GM18907 (cell line): ENCODE results near the gene FAM184A.
A peak's percentile ranks its signal among the peaks of the same experiment; 100 is the strongest.
"Not testable (repeated sequence)": the region's sequence is repeated elsewhere in the genome, so short reads cannot be mapped to it uniquely, and the experiment has no call there.

Experiments
- ATAC-seq: cut with Tn5 transposase; IDR thresholded peaks from one replicate; pipeline ENCODE4 v1.9.1; 2021; ENCODE audit warnings: mild to moderate bottlenecking, moderate library complexity; ENCODE audit not compliant: unreplicated experiment

The FAM184A gene

DNA sequence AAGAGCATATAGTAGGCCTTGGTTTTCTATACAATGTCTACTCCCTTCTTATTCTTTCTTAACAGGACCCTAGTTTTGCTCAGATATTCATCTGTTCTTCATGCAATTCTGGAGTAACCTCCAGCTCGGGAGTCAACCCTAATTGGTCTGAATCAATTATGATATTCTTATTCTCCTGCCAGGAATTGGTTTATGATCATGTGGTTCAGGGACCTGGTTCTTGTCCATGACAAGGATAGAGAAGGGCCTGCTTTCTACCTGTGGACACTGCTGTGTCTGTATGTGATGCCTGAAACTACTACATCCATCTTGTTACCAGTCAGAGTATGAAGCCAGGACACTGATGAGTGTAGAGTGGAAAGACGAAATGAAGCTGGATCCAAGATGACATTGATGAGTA is 24.4 kb upstream of the FAM184A start:
- ATAC-seq, result no peak

DNA sequence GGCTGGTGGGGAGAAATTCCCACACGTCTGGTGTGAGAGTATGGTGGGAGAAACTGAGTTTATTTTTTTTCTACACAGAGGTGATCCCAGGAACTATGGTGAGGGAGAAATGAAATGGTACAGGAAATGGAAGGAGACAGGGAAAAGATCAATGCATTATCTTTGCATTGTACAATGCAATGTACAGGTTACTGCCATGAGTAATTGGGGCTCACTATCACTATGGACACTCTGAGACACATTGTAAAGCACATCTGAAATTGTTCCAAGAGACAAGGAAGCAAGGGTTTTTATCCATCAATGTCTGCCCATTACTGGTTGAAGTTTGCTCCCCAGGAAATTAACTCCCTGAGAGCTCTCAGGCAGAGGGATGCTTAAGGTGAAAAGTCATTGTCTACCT is 21.7 kb upstream of the FAM184A start:
- ATAC-seq, result no peak

DNA sequence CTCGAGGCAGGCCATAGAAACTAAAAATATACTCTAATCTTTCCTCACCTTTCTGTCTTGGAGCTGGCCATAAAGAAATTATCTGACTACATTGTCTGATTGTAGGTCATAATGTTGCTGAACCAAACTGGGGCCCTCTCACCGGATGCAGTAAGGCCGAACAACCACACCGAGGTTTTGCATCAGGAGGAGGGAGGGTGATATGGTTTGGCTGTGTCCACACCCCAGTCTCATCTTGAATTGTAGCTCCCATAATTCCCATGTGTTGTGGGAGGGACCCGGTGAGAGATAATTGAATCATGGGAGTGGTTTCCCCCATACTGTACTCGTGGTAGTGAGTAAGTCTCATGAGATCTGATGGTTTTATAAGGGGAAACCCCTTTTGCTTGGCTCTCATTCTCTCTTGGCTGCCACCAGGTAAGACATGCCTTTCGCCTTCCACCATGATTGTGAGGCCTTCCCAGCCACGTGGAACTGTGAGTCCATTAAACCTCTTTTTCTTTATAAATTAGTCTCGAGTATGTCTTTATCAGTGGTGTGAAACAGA is 19.4 kb upstream of the FAM184A start:
- not testable (repeated sequence) for ATAC-seq

DNA sequence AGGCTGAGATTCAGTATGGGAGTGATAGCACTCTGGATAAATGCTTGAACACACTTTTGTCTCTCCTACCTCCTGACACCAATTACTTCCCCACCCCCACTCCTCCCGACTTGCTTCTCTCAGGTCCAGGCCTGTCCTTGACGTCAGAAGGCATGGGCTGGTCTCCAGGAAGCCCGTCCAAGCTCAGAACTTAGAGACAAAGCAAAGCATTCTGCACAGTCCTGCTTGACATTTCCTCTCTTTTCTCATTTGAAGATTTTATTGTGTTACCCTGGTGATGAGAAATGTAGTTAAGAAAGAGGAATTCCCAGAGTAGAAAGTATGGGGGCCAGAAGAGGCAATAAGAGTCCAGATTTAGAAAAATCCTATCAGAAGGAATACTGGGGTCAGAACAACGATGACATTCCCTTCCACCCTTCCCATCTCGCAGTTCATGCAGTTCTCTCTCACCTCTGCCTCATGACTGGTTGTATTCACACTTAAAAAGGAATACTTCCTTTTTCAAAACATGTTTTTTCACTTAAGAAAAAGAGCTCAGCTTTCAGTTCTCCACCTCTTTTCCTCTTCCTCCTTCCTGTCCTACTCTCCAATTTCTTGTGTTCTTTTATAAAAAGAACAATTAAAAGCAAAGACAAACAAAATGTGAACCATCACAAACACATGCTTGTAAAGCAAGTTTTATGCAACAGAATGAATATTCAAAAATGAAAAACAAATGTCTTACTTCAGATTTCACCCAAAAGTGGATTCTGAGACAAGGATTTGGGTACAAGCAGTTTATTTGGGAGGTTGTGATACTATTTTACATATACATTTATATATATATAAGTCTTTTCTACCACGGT is 18.5 kb upstream of the FAM184A start:
- no peak for ATAC-seq

DNA sequence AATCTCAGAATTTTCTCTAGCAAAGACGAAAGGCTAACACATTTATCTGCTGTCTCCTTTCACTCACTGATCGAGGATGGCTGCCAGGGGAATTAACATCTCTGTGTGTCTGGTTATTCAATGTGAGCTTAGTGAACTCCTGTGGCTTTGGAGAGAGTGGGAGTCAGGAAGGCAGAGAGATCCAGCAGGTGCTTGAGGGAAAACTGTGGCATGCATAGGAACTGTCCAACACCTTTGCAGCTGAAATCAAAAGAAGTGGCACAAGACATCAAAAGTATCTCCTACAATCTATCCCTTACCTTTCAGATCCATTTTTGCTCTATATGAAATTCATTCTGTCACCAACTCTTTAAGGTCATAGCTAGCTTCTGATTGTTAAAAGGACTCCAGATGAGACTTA is 11.8 kb upstream of the FAM184A start:
- ATAC-seq, result no peak

DNA sequence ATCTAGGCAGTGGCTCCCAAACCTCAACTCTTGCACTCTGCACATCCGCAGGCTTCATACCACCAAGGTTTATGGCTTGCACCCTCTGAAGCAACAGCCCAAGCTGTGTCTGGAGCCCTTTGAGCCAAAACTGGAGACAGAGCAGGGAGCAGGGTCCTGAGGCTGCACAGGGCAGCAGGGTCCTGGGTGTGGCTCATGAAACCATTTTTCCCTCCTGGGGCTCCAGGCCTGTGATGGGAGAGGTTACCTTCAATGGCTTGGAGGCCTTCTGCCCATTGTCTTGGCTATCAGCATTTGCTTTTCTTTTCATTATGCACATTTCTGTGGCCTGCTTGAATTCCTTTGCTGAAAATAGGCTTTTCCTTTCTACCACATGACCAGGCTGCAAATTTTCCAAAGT is 6.3 kb upstream of the FAM184A start:
- ATAC-seq, result no peak

DNA sequence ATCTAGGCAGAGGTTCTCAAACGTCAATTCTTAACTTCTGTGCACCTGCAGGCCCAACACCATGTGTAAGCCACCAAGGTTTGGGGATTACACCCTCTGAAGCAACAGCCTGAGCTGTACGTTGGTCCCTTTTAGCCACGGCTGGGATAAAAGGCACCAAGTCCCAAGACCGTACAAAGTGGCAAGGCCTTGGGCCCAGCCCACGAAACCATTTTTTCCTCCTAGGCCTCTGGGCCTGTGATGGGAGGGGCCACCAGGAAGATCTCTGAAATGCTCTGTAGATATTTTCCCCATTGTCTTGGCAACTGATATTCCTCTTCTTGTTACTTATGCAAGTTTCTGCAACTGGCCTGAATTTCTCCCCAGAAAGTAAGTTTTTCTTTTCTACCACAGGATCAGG is 4.5 kb upstream of the FAM184A start:
- no peak for ATAC-seq

DNA sequence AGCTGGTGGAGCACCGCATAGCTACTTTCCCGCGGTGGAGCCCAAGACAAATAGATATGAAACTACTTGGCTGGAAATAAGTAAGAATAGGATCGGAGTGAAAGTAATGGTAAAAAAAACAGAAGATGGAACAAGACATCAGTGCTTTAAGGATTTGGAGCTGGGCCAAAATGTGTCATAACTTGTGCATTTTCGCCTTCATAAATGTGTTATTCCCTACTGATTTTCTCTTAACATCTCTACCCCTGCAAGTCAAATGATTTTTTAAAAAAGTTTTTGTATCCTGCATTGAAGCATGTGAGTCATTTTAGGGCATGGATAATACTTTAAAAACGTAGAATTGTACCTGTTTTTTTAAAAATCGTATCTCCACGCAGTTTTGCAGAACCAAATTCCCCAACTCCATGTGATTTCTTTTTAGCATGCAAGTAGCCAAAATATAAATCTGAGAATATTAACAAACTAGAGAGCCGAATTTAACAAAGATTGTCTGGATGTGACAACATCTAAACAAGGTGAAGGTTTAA is 882 bp upstream of the FAM184A start:
- no peak for ATAC-seq

DNA sequence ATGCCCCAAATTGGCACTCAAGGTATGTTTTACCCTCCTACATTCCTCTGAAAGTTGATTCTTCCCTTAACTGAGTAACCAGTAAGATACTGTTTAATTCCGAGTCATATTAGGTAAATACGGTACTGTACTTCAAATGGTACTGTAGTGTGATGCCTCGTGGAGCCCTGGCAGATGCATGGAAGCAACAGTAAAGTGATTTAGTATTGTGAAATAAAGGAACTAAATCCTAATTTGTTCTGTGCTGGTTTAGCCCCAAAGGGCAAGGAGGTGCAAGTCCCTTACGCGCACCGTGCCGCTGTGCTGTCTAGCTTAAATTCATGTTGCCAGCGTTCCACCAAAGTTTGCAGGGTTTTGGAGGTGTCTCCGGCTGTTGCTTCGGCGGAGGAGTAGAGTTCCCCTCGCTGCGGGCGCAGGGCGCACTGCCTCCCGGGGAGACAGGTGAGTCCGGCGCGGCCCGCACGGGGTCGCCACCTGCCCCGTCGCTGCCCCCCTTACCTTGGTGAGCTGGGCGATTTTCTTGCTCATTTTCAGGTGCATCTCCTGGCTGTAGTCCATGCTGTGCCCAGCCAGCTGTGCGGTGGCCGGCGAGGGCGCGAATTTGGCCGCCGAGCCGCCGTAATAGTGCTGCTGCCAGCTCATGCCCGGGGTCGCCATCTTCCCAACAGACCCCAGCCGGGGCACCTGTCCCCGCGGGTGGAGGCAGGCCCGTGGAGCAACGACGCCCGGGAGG is 655 bp downstream of the FAM184A start:
- peak; percentile 53 for ATAC-seq

DNA sequence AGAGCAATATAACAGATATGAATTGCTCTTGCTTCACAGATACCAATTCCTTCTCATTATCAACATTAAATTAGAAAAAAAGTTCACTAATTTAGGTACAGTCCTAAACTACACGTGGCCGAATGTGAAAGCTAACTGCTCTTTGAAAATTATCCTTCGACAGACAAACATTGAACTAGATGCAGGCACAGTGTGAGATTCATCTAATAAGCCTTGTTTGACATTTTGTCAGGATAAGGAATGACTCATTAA is 1.1 kb downstream of the FAM184A start:
- ATAC-seq, result no peak

DNA sequence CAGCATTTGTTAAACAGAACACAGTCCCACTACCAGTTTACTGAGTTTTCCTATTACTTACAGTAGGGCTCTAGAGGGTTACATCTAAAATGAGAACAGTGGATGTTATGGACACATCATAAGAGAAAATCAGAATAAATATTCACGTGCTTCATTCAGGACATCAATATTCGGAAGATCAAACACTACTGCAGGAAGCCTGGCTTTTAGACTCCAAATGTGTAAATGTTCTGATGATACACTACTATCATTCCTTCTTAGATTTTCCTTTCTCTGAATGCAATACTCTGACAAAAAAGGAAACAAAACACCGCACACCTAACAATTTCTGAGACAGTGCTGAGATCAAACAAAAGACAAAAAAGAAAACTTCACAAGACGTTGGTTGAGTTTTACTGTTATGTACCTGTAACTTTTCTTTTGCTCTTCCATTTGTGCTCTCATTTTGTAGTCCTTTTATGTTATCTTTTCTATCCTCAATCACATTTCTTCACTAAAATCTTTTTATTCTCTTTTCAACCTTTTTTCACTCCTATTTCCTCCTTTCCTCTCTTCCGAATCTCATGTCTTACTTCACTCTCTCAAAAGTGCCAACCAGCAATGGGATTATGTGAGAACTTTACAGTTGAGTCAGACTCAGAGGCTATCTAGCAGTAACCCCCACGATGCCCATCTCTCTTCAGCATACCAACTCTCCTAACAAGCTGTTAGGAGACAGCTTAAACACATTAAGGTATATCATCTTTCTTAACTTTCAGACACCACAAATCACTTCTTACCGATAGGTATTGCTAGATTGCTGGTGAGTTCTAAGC is 1.7 kb downstream of the FAM184A start:
- no peak for ATAC-seq

DNA sequence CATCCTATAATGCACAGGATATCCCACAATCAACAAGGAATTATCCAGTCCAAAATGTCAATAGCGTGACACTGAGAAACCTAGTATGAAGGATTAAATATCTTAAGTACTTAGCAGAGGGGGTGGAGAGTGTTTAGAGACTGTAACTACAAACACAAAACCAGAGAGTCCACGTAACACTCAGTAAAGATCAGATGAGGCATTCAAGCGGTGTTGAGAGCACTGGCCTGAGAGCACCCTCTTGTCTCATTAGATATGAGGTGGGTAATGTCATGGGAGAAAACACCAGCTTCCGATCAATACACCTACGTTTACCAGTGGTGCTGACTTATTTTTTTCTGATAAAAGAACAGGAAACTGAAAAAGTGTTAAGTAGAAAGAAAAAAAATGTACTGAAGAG is 2.3 kb downstream of the FAM184A start:
- ATAC-seq, result no peak

DNA sequence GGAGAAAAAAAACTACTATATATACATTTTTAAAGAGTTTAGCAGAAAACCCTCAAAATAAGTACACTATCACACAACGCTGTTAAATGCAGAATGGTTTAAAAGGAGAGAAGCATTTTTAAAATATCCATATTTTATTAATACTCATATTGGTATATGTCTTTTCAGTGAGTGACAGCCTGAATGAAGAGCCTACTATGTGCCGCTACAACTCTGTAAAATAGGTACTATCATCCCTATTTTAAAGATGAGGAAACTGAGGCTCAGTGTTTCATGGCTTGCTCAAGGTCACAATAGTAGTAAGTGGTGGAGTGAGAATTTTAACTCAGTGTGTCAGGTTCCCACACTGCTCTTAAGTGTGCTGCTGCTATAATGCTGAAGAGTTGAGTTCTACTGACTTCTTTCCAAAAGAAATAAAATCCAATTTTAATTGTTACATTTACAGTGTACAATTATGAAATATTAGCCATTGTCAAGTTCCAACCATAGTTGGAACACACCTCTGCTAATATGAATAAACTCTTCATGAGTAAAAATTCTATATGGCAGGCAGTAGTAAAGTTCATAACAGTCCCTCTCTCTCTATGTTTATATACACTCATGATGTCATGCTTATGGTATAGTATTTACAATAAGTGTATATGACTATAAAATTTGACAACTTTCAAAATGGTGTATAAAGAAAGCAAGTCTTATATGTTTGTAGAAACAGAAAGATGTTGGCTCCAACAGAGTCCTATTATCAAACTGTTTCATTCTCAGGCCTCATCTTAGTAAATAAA is 3.1 kb downstream of the FAM184A start:
- no peak for ATAC-seq

DNA sequence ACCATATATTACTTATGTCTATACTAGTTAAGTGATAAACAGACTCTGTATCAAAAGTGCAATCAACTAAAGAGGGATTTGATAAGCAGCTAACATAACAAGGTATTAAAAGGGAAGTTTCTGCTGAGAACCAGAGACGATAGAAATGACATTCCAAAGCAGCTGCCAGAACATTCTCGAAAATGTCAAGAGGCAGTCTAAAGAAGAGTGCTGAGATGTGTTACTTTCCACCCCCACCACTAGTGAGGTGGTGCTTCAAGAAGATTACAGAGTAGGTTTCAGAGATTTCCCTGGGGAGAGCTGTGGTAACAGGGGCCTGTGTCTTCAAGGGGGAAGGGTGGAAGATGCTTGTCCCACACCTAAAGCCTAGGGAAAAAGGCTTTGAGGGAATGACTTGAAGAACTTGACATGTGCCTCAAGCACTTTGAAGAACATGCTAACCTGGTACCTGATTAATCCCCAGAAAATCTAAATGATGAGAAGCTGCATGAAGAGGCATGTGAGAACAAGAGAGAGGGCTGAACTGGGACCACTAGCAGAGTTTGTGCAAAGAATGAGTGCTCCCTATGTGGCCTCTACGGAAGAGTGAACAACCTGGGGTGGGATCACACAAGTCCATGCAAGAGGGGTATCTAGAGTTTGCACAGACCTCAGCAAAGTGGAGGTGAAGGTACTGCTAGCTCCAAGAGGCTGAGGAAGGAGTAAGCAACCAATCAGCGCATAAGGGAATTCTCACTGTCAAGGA is 5.0 kb downstream of the FAM184A start:
- no peak for ATAC-seq

DNA sequence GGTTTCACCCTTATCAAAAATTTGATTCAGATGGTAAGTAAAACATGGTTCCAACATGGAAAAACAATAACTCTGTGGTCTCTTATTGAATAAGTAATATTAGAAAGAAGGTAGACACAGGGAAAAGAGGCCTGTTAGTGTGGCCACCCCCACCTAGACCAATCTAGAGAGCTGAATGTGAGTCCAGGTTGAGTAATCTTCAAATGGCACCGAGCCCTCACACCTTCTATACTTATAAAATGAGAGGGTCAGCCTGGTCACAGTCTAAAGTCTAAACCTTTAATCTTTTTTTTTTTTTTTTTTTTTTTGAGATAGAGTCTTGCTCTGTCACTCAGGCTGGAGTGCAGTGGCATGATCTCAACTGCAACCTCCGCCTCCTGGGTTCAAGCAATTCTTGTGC is 6.9 kb downstream of the FAM184A start:
- ATAC-seq, result no peak

DNA sequence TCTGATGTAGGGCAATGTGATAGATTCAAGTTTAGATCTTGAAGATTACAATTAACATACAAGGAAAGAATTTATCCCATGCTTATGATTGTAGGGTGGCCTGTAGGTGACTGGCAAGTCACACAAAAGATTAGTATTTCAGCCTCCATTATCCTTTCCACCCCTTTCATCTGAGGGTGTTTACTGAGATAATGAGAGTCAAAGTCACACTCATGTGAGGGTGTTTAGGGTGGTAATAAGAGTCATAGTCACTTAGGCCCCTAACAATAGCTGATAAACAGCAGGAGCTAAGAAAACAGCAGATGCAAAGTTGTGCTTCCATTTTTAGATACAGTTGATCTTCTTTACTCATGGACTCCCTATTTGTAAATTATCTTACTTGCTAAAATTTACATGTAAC is 11.4 kb downstream of the FAM184A start:
- no peak for ATAC-seq

DNA sequence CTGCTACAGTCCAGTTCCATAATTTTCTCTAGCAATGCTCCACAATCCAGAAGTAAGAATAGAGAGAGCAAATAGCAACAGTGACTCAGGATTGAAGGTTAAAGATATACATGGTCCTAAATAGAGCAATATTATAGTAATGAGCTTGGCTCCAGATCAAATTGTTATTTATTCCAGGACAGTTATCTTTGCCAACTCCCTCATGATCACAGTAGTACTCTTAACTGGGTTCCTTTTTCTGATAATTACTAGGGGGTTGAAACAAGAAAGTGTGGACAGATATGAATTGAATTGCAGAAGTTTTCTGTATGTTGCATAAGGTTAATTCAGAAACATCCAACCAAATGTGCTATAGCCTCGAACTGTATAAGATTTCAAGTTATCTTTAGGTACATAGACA is 11.9 kb downstream of the FAM184A start:
- ATAC-seq, result no peak

DNA sequence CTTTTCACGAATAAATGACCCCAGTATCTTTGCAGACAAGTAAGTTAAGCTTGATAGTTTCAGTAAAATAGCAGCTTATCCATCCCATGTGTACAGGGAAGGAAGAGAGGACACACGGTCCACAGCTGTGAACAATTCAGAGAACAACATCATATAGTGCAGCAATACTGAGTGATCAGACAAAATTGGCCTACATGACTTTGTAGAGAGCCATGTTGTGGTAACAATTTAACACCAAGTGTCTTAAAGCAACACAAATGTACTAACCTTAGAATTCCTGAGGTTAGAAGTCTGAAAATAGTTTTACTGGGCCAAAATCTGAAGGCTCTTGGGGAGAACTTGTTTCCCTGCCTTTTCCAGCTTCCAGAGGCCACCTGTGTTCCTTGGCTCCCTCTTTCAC is 12.5 kb downstream of the FAM184A start:
- no peak for ATAC-seq

DNA sequence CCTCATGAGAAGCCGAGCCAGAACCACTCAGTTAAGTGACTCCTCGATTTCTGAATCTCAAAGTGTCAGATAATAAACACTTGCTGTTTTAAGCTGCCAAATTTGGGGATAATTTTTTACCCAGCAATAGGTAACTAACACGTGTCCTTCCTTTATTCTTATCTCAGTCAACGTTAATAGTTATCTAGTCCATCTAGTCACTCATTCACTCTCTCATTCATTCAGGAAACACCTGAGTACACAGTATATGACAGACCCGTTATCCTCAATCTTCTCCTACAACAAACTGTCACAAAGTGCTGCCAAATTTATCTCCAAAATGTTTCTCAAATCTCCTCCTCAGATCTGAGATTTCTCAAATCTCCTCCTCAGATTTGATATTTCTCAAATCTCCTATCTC is 13.1 kb downstream of the FAM184A start:
- ATAC-seq, result peak; percentile 56

DNA sequence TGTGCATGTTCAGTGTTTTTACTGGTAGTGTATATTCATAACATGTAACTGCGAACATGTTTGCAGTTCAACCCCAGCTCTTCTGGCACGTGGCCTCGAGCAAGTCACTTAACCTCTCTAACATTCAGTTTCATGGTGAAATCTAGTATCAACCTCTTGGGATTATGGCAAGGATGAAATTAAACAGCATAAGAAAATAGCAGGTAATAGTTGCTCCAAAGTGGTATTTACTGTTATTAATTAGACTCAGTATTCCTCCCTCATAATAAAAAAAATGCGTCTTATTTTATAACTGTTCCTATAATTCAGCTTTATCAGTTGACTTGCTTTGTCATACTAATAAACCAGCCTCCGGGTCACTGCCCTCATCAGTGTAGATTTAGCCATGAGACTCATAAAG is 15.0 kb downstream of the FAM184A start:
- no peak for ATAC-seq
